ENCODE data around the gene CELF5.
A peak's percentile ranks its signal among the peaks of the same experiment; 100 is the strongest.
"Not testable (repeated sequence)": the region's sequence is repeated elsewhere in the genome, so short reads cannot be mapped to it uniquely, and the experiment has no call there.

Gene CELF5

GRCh38 chr19:3292958-3293529, 68.6 kb downstream of the CELF5 start:
- no peak for DNase-seq (ENCODE audit: low read depth)

- DNase-seq (ENCODE audit: low read depth): no peak
These were observed 69.1 kb downstream of the CELF5 start for GRCh38 chr19:3293560-3293959.

GRCh38 chr19:3294080-3294850, 69.8 kb downstream of the CELF5 start:
- DNase-seq (ENCODE audit: low read depth): no peak

DNA sequence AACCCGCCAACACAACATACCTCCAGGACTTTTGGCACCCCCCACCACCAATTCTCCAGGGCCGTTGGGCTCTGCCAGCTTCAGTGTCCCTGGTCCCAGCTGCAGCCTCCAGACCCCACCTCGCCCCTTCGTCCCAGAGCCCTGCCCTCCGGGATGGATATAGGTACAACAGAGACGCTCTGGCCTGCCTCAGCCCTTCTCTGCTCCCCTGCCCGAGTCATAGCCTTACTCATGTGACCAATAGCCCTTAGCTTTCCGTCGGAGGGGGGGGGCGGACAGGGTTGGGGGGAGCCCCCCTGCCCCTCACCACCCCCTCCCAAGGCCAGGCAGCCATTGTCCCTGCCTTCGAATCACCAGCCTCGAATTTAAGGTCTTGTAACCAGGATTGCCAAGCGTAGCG, 71.1 kb downstream of the CELF5 start:
- no peak for DNase-seq (ENCODE audit: low read depth)

DNA sequence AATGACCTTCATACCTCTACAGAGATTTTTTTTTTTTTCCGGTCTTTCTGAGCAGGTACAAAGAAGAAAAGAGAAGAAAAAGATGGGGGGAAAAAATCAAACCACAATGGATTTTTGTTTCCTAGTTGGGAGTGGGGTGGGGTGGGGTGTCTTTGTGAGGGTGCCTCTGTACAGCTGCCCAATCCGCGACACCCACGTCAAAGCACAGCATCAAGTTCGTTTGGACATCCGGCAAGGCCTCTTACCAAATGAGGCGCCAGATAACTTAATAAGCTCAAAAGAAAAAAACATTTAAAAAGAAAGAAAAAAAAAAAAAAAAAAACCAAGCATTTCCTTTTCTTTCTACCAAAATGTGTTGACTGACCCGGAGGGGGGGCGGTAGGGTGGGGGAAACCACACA, 71.6 kb downstream of the CELF5 start:
- no peak for DNase-seq (ENCODE audit: low read depth)

- DNase-seq (ENCODE audit: low read depth): no peak
These were observed 72.0 kb downstream of the CELF5 start for GRCh38 chr19:3296446-3296845.

GRCh38 chr19:3298853-3299449, 74.5 kb downstream of the CELF5 start:
- DNase-seq (ENCODE audit: low read depth): no peak

GRCh38 chr19:3300566-3300965, 76.1 kb downstream of the CELF5 start:
- DNase-seq (ENCODE audit: low read depth): not testable (repeated sequence)

DNA sequence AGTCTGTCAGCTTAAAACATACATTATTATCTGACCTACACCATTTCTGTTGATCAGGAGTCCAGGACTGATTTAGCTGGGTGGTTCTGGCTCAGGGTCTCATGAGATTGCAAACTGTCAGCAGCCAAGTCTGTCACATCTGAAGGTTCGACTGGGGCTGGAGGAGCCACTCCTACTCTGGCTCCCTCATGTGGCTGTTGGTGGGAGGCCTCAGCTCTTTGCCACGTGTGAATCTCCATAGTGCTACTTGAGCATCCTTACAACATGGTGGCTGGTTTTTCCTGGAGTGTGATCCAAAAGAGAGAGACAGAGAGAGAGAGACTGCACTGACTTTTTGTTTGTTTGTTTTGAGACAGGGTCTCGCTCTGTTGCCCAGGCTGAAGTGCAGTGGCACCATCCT, 78.3 kb downstream of the CELF5 start:
- no peak for DNase-seq (ENCODE audit: low read depth)

DNA sequence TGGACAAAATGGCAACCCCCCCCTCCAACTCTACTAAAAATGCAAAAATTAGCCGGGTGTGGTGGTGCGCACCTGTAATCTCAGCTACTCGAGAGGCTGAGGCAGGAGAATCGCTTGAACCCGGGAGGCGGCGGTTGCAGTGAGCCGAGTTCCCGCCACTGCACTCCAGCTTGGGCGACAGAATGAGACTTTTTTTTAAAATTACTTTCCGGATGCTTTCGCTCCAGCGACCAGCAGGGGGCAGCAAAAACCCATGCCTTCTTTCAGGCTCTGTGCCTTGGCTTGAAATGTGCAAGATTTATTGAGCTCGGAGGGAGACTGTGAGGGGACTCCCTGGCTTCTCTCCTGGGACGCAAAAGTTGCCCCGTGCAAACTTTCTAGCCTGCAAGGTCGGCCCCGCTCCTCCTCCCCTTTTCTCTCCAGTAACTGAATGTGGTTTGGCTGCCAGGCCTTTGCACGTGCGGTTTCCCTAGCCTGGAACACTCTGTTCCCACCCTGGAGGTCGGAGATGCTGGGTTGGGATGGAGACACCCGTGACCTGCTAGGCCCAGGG, 80.5 kb downstream of the CELF5 start:
- peak; percentile 67 for DNase-seq (ENCODE audit: low read depth)

DNA sequence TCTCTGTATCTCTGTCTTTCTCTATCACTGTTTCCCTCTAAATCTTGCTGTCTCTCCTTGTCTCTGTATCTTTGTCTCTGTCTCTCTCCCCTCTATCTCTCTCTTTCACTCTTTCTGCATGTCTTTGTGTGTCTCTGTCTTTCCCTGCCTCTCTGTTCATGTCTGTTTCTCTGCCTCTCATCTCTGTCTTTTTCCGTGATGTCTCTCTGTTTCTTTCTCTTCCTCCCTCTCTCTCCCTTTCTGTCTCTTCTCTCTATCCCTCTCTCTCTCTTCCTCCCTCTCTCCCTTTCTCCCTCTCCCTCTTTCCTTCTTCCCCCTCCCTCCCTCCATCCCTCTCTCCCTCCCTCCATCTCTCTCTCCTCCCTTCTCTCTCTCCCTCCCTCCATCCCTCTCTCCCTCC, 85.3 kb downstream of the CELF5 start:
- DNase-seq (ENCODE audit: low read depth): no peak

DNA sequence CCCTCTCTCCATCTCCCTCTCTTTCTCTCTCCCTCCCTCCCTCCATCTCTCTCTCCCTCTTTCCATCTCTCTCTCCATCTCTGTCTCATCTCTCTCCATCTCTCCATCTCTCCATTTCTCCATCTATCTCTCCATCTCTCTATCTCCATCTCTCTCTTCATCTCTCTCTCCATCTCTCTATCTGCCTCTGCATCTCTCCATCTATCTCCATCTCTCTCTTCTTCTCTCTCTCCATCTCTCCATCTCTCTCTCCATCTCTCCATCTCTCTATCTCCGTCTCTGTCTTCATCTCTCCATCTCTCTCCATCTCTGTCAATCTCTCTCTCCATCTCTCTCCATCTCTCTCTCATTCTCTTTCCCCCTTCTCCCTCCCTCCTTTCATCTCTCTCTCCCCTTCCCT, 85.8 kb downstream of the CELF5 start:
- no peak for DNase-seq (ENCODE audit: low read depth)

- no peak for DNase-seq (ENCODE audit: low read depth)
These were observed 86.2 kb downstream of the CELF5 start for GRCh38 chr19:3310711-3311110.

- no peak for DNase-seq (ENCODE audit: low read depth)
These were observed 88.7 kb downstream of the CELF5 start for GRCh38 chr19:3313199-3313575.

DNA sequence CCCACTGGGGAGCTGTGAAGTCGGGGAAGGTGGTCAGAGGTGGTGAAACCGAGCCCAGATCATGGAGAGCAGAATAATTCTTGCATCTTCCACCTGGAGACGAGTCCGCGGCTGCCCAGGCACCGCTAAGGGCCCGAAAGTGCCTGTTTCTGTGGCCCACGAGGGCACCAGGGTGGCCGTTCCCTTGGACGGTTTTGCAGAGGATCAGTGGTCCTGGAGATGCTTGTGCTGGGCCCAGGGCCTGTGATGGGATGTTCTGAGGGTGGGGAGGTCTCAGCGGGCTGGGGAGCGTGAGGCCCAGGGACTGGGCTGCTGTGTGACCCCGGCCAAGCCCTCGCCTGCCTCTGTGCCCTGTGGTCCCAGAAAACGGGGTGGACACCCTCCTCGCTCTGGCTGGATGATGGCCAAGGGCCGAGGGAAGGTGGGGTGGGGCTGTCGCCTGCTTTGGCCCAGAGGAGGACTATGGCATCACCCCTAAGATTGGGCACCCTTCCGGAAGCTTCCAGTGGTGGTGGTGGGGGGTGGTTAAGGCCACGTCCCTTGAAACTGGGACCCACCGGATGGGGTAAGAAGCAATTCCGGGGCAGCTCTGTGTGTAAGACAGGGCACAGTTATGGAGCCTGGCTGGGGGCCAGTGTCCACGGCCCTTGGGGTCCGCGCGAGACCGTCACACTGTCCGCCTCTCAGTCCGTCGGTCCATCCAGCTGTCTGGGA, 90.7 kb downstream of the CELF5 start:
- DNase-seq (ENCODE audit: low read depth): no peak

DNA sequence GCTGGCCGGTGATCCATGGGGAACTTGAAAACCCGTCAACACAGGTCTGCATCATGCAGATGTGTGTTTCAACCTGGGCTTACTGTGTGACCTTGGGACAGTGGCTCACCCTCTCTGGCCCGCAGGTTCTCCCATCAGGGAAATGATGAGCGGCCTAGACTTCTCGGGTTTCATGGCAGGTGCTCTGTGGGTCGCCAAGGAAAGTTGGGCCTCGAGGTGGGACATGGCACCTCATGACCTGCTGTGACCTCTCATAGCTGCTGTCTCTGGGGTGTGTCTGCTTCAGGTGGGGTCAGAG, 91.2 kb downstream of the CELF5 start:
- no peak for DNase-seq (ENCODE audit: low read depth)

GRCh38 chr19:3316132-3316648, 91.7 kb downstream of the CELF5 start:
- DNase-seq (ENCODE audit: low read depth): no peak

- no peak for DNase-seq (ENCODE audit: low read depth)
These were observed 92.3 kb downstream of the CELF5 start for GRCh38 chr19:3316659-3317207.

GRCh38 chr19:3319643-3320353, 95.3 kb downstream of the CELF5 start:
- DNase-seq (ENCODE audit: low read depth): no peak

- DNase-seq (ENCODE audit: low read depth): no peak
These were observed 95.9 kb downstream of the CELF5 start for GRCh38 chr19:3320354-3320670.

DNA sequence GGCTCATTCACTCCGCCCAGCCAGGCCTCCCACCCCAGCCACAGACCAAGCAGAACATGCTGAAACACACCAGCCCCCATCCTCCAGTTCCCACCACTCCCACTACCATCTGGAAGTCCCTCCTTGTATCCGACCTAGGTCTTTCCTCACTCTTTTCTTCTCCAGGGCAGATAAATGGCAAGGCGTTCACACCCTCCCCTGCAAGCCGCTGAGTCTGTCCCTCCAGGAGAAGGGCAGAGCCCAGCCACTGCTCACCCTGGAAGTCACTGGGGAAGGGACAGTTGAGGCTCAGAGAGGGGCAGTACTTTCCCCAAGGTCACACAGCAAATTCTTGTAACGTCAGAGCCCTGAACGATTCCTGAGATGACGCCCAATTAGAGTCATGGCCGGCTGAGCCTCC, 96.4 kb downstream of the CELF5 start:
- no peak for DNase-seq (ENCODE audit: low read depth)

- DNase-seq (ENCODE audit: low read depth): no peak
These were observed 97.2 kb downstream of the CELF5 start for GRCh38 chr19:3321696-3322095.

Measured in stimulated activated CD8-positive, alpha-beta memory T cell treated with anti-CD3 and anti-CD28 coated beads, Interleukin-15, amount 100 ng/mL, for 24 hours (primary cell).